ENCODE results near the gene TEX261.

Gene TEX261

DNA sequence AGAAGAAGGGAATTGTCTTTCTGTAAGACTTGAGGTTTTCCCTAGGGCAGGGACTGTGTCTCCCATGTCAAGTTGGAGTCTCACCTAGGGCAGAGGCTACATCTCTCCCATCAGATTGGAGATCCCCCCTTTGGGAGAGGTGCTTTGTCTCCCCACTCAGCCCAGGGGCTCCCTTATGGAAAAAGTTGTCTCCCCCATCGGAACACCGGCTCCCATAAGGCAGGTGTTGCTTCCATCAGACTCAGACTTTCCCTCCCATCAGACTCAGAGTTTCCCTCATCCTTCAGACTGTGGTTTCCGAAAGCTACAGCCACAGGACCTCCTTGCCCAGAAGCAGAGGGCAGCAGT lies 10.5 kb downstream of the TEX261 start:
- DNase-seq: no peak
- no peak overlapping the region for H3K4me3 ChIP-seq (ENCODE audit: low read depth, low read length)

GRCh38 chr2:70983506-70984227 lies 11.0 kb downstream of the TEX261 start:
- no peak for TF ChIP-seq CTCF (IDR thresholded peaks at IDR 0.05; ENCODE audit: low read depth, low read length)
- DNase-seq: no peak
- Histone ChIP-seq H3K4me3 (ENCODE audit: low read depth, low read length) (no peak overlapping the region), H3K27me3 (no peaks in the 10 kb centered on the region), H3K36me3 (no peaks in the 10 kb centered on the region; the same call in 1 of the 2 replicates), H3K4me1 (no peaks in the 10 kb centered on the region), H3K9me3 (no peaks in the 10 kb centered on the region)

More for the DNA sequence above, 10.5 kb downstream of the TEX261 start:
- no peaks in the 10 kb centered on the region; the same call in 1 of the 2 replicates for H3K36me3 ChIP-seq
- H3K27me3 ChIP-seq: no peaks in the 10 kb centered on the region
- TF ChIP-seq CTCF (IDR thresholded peaks at IDR 0.05; ENCODE audit: low read depth, low read length): no peak
- no peaks in the 10 kb centered on the region for H3K9me3 ChIP-seq
- H3K4me1 ChIP-seq: no peaks in the 10 kb centered on the region

DNA sequence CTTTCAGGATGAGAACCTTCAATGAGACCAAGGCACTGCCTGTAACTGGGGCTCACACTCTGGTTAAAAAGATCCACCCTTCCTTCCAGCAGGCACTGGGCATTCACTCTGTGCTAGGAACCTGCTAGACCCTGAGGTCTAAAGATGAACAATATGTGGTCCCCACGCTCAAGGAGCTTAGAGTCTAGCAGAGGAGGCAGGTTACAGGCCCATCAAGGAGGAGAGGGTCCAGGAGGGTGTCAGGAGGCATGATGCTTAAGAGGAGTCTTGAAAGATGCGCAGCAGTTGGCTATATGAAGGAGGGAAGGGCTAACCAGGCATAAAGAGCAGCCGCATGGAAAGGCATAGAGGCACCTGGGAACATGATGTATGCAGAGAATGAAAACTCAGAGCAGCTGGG lies 11.7 kb downstream of the TEX261 start:
- Histone ChIP-seq H3K4me1 (no peaks in the 10 kb centered on the region), H3K4me3 (ENCODE audit: low read depth, low read length) (no peak overlapping the region), H3K36me3 (no peaks in the 10 kb centered on the region; the same call in 1 of the 2 replicates), H3K27me3 (no peaks in the 10 kb centered on the region), H3K9me3 (no peaks in the 10 kb centered on the region)
- DNase-seq: no peak
- TF ChIP-seq CTCF (IDR thresholded peaks at IDR 0.05; ENCODE audit: low read depth, low read length): no peak

DNA sequence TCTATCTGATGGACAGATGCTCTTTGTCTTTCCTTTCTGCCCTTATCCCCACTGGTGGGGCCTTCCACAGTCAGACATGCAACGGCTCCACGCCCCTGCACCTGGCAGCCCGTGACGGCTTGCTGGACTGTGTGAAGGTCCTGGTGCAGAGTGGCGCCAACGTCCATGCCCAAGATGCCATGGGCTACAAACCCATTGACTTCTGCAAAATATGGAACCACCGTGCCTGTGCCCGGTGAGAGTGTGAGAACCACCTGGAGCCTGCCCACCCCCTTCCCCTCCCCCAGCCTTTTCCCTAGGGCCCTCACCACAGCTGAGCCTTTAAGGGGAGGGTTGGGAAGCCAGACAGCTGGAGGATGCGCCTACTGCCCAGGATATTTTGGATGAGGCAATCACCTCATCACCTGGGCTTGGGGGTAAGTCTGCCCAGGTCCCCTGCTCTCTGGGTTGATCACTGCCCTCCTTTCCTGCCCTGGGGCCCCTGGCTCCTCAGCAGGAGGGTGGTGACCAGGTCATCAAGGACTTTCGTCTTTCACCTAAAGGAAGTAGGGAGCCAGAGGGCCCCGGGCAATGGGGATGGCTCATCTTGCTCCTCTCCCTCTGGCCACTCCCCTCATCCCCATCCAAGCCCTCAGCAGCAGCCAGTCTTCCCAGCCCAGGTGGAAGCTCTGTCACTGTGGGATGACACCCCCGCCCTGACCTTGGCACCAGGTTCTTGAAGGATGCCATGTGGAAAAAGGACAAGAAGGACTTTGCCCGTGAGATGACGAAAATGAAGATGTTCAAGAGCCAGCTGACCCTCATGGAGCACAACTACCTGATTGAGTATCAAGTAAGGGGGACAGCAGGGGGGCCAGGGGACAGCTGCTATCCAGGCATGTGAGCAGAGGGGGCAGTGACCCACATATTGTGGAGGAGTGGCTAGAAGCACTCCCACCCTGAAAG lies 12.5 kb downstream of the TEX261 start:
- Histone ChIP-seq H3K4me3 (ENCODE audit: low read depth, low read length) (no peak overlapping the region), H3K27me3 (no peaks in the 10 kb centered on the region), H3K4me1 (no peaks in the 10 kb centered on the region), H3K9me3 (no peaks in the 10 kb centered on the region), H3K36me3 (no peaks in the 10 kb centered on the region)
- no peak for DNase-seq
- TF ChIP-seq CTCF (IDR thresholded peaks at IDR 0.05; ENCODE audit: low read depth, low read length): no peak

GRCh38 chr2:70981421-70981820 lies 13.3 kb downstream of the TEX261 start:
- no peaks in the 10 kb centered on the region for H3K9me3 ChIP-seq
- no peak for TF ChIP-seq CTCF (IDR thresholded peaks at IDR 0.05; ENCODE audit: low read depth, low read length)
- H3K4me1 ChIP-seq: no peaks in the 10 kb centered on the region
- H3K4me3 ChIP-seq (ENCODE audit: low read depth, low read length): no peak overlapping the region
- DNase-seq: no peak
- H3K36me3 ChIP-seq: no peaks in the 10 kb centered on the region
- no peaks in the 10 kb centered on the region for H3K27me3 ChIP-seq

DNA sequence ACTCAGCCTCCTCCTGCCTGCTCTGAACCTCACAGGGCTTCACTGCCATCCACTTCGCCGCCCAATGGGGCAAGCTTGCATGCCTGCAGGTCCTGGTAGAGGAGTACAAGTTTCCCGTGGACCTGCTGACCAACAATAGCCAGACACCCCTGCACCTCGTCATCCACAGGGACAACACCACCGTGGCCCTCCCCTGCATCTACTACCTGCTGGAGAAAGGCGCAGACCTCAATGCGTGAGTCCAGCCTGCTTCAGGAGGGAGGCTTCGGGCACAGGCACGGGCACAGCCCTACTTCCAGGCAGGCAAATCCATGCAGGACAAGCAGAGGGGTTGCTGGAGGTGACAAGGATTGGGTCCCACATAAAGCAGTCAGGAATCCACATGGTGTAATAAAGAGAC lies 15.0 kb downstream of the TEX261 start:
- no peak overlapping the region for H3K4me3 ChIP-seq (ENCODE audit: low read depth, low read length)
- no peak for DNase-seq
- H3K4me1 ChIP-seq: no peaks in the 10 kb centered on the region
- no peaks in the 10 kb centered on the region for H3K27me3 ChIP-seq
- H3K36me3 ChIP-seq: no peaks in the 10 kb centered on the region
- no peak for TF ChIP-seq CTCF (IDR thresholded peaks at IDR 0.05; ENCODE audit: low read depth, low read length)
- no peaks in the 10 kb centered on the region for H3K9me3 ChIP-seq
